Aortic smooth muscle cell (primary cell): ENCODE data around the gene GLA. TPM values are rescaled to one million over a fixed set of nuclear protein-coding genes. Genes with fewer than 3 reads are reported as not detected.

Experiments
- total RNA-seq: library from RNA; depleted of rRNA; stranded (reverse); fragments of >200 nt; gene quantifications from 2 replicates; pipeline ENCODE4 v1.2.3, GENCODE V29; 2014

The GLA gene
- 26.1 and 27.6 TPM in 2 replicates for total RNA-seq

GRCh38 chrX:101407748-101408531, at the start of gene GLA, which contains the start of gene HNRNPH2:
Gene GLA, minus strand, starts transcription at chrX:101407925. Its CDS starts 22 bp downstream, at chrX:101407903.
Gene HNRNPH2, plus strand, starts transcription at chrX:101408222. Its CDS starts 3,767 bp downstream, at chrX:101411989.

GRCh38 chrX:101390664-101391525, 16.8 kb downstream of the GLA start, which contains the start of gene RPL36A:
Gene RPL36A, plus strand, starts transcription at chrX:101391011. Its CDS starts 33 bp downstream, at chrX:101391044.

GRCh38 chrX:101385795-101386541, 21.8 kb downstream of the GLA start, which contains the start of gene BTK:
Gene BTK, minus strand, starts transcription at chrX:101386191. Its CDS starts 10,907 bp downstream, at chrX:101375284.

DNA sequence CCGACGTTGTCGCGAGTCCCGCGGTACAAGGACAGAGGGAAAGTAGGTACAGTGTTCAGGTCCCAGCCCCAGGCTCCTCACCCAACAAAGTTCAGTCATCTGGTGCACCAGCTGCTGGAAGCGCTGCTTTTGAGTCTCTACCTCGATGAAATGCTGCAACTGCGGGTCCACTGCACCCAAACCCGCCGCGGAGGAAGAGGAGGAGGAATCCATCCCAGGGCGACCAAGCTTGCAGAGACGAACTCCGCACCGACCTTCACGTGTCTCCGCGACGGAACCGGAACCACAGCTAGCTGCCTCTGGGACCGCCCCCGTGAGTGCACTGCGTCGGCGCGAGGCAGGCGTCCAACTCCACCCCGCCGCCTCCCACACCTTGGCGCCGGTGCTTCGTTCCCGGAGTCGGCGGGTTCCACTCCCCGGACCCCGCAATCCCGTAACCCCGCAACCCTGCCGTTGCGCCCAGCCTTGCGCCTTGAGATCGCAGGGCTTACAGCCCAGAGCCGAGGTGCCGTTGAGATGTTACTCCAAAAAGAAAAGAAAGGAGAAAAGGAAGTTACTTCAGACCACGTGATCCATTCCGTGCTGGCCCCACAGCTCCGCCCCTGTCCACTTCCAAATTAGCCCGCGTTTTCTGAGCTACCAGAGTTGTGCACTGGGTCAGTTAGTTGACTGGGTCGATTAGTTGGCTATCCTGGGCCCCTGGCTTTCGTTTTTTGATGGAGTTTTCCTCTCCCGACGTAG, 59.1 kb downstream of the GLA start, which contains the start of gene TIMM8A:
TSS of gene TIMM8A (minus strand) at position 291 of the 741 bp plus-strand sequence. CDS start at position 213, 78 bp downstream.

Other genes starting within 250 kb of the GLA start
- gene DRP2, start 188.1 kb downstream of the GLA start, total RNA-seq: under 0.01 and 0.12 TPM in 2 replicates
- gene TAF7L, start 116.6 kb downstream of the GLA start, total RNA-seq: 0.25 and 0.26 TPM in 2 replicates
- gene TIMM8A, start 59.2 kb downstream of the GLA start, total RNA-seq: 2.8 and 2.9 TPM in 2 replicates
- not detected in 2 replicates for gene BTK, start 21.7 kb downstream of the GLA start, total RNA-seq
- gene RPL36A, start 16.9 kb downstream of the GLA start, total RNA-seq: 603 and 776 TPM in 2 replicates
- gene HNRNPH2, start 297 bp upstream of the GLA start, total RNA-seq: 120 and 121 TPM in 2 replicates
- 3.7 and 4.4 TPM in 2 replicates for gene ARMCX4, start 77.5 kb upstream of the GLA start, total RNA-seq
- gene ARMCX1, start 142.6 kb upstream of the GLA start, total RNA-seq: 64.3 and 75.3 TPM in 2 replicates
- gene ARMCX6, start 210.1 kb upstream of the GLA start, total RNA-seq: 41.0 and 47.9 TPM in 2 replicates
- 96.0 and 108 TPM in 2 replicates for gene ARMCX3, start 215.2 kb upstream of the GLA start, total RNA-seq